22Rv1 (cell line): Measurements from ENCODE around the gene KSR2.

Source experiments
- H3K27ac ChIP-seq: fragments of 450-650 bp; 2 replicates; pipeline ENCODE4 v1.5.1; 2017
- ZFX ChIP-seq: fragments of 450-650 bp; IDR thresholded peaks from 2 replicates; pipeline ENCODE4 v1.6.1; 2017; ENCODE audit warnings: antibody characterized with exemption, borderline replicate concordance
- TF ChIP-seq, protein P1 (sequence below): fragments of 450-650 bp; IDR thresholded peaks from 2 replicates; pipeline ENCODE4 v1.5.1; 2017; ENCODE audit warnings: mild to moderate bottlenecking

Gene KSR2

GRCh38 chr12:117499759-117500485 lies 468.9 kb downstream of the KSR2 start:
- no peak overlapping the region for H3K27ac ChIP-seq
- TF ChIP-seq, protein P1, sequence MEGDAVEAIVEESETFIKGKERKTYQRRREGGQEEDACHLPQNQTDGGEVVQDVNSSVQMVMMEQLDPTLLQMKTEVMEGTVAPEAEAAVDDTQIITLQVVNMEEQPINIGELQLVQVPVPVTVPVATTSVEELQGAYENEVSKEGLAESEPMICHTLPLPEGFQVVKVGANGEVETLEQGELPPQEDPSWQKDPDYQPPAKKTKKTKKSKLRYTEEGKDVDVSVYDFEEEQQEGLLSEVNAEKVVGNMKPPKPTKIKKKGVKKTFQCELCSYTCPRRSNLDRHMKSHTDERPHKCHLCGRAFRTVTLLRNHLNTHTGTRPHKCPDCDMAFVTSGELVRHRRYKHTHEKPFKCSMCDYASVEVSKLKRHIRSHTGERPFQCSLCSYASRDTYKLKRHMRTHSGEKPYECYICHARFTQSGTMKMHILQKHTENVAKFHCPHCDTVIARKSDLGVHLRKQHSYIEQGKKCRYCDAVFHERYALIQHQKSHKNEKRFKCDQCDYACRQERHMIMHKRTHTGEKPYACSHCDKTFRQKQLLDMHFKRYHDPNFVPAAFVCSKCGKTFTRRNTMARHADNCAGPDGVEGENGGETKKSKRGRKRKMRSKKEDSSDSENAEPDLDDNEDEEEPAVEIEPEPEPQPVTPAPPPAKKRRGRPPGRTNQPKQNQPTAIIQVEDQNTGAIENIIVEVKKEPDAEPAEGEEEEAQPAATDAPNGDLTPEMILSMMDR, result no peak
- no peak for TF ChIP-seq ZFX

DNA sequence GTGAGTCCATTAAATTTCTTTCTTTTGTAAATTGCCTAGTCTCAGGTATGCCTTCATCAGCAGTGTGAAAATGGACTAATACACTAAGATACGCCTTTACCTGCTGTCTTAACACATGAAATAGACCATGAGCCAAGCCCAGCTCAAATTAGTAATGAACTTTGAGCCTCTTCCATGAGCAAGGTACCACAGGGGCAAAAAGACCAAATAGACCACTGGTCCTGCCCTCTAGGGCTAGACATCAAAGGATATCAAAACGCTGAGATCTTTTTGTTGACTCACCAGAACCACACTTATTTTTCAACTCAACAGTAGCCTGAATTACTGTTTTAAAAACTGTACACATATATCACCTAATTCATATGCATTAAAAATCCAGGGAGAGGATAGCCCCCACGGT lies 469.9 kb downstream of the KSR2 start:
- H3K27ac ChIP-seq, result no peak overlapping the region
- TF ChIP-seq, protein P1, result no peak
- TF ChIP-seq ZFX, result no peak

DNA sequence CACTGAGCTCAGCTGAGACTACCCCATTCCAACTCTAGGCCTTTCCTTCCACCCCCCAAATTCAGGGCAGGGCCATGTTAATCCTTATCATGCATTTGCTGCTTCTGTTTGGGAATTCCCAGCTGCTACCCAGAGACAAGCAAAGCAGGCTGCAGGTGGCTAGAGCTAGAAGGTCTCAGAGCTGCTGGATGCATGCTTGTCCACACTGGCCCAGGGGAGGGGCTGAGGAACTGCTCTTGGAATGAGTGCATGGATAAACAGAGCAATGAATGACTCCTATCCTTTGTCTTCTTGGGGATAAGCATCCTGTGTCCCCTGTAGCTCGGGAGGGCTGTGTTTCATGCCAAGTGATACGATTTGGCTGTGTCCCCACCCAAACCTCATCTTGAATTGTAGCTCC lies 470.5 kb downstream of the KSR2 start:
- H3K27ac ChIP-seq, result no peak overlapping the region

GRCh38 chr12:117497407-117497806 lies 471.4 kb downstream of the KSR2 start:
- TF ChIP-seq, protein P1, result no peak
- no peak for TF ChIP-seq ZFX
- no peak overlapping the region for H3K27ac ChIP-seq

More for the DNA sequence above, 470.5 kb downstream of the KSR2 start:
- TF ChIP-seq ZFX, result no peak
- TF ChIP-seq, protein P1, result no peak

GRCh38 chr12:117494833-117495655 lies 473.7 kb downstream of the KSR2 start:
- TF ChIP-seq, protein P1, result no peak
- no peak overlapping the region for H3K27ac ChIP-seq

DNA sequence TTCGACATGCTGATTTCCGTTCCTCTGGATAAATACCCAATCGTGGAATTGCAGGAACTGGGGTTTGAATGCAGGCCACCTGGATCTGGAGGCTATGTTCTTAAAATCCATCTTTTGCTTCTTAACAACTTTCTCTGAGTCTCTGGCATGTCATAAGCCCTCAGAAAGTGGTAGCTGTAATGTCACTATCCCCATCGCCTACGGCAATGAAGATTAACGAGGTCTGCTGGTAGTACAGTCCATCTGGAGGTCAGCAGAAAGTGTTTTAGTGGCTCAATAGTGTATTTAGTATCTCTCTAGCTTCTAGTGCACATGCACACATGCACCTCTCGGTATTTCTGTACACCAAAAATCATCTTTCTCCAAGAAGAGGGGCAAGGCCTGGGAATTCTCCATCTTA lies 477.1 kb downstream of the KSR2 start:
- H3K27ac ChIP-seq, result no peak overlapping the region
- no peak for TF ChIP-seq ZFX
- TF ChIP-seq, protein P1, result no peak

GRCh38 chr12:117490130-117490529 lies 478.7 kb downstream of the KSR2 start:
- no peak for TF ChIP-seq ZFX
- TF ChIP-seq, protein P1, result no peak

More at GRCh38 chr12:117490130-117490529, 478.7 kb downstream of the KSR2 start:
- H3K27ac ChIP-seq, result no peak overlapping the region
